Cardiac atrium fibroblast (primary cell): Measurements from ENCODE around the gene S100A13. TPM values are rescaled to one million over a fixed set of nuclear protein-coding genes. Genes with fewer than 3 reads are reported as not detected.

Source experiments
- total RNA-seq: library from RNA; depleted of rRNA; stranded (reverse); fragments of >200 nt; gene quantifications from 2 replicates; pipeline ENCODE4 v1.2.3, GENCODE V29; 2015

S100A13 gene
- 144 and 173 TPM in 2 replicates for total RNA-seq

DNA sequence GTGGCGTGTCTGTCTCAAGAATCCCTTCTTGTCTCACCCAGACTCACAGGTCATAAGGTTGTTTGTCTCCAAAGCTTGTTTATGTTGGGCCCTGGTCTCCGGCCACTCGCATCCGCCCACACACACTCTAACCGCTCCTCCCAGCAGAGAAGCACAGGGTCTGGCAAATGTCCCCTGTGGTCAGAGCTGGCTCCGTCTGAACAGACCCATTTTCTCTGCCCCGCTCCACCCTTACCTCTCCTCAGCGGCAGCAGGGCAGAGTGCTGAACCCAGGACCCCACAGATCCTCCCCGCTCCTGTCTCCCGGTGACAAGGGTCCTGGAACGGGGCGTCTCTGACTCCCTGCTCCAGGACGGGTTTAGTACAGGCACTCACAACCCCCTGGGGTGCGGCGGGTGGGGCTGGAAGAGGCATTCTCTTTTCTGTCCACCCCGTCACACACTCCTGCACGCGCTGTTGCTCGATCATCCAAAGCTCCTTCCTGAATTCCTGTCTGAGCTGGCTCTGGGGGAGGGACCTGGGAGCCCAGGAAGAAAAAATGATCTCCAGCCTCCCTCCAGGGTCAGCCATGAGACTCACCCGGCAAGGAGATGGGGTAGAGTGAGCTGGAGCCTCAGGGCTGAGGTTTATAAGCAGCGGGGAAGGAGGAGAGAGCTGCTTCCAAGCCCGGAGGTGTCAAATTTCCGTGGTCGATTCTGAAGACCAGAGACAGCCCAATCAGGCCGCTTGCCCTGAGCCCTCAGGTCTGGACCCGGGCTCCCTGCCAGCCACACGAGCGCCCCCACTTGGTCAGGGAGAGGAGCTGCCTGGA is at the start of gene S100A13:
Gene S100A13, minus strand, starts transcription at position 602 of the 811 bp plus-strand sequence. CDS start 1,033 bp downstream, outside the sequence.

DNA sequence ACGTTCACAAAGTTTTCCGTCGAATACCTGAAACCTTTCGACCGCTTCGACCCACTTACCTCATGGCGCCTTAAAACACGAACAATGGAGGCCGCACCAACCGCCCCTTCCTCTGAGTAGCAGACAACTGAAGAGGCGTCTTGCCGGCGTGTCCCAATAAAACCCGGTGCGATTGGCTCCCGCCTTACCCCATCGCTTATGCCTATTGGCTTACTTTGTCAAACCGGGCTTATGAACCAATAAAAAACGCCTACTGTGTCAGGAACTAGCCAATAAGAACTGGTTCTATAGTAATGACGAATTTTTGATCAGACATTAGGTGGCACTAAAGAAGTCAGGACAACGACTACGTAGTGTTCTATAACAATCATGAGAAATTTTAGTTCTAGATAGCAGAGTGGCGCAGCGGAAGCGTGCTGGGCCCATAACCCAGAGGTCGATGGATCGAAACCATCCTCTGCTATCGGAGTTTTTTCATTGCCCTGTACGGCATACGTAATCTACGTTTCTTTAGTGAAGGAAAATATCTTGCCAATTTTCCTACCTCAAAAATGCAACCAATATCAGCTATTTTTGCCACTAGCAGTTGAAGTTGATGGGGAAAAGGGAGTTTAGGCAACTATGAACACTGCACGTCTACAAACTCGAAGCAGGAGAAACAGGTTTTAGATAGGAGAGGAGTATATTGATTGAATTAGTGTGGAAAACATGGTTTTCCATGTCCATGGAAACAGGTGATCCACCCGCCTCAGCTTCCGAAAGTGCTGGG is 43.7 kb upstream of the S100A13 start, which contains the start of gene ILF2:
Gene ILF2, minus strand, starts transcription at position 135 of the 769 bp plus-strand sequence. Its CDS starts 71 bp downstream, at position 64.

DNA sequence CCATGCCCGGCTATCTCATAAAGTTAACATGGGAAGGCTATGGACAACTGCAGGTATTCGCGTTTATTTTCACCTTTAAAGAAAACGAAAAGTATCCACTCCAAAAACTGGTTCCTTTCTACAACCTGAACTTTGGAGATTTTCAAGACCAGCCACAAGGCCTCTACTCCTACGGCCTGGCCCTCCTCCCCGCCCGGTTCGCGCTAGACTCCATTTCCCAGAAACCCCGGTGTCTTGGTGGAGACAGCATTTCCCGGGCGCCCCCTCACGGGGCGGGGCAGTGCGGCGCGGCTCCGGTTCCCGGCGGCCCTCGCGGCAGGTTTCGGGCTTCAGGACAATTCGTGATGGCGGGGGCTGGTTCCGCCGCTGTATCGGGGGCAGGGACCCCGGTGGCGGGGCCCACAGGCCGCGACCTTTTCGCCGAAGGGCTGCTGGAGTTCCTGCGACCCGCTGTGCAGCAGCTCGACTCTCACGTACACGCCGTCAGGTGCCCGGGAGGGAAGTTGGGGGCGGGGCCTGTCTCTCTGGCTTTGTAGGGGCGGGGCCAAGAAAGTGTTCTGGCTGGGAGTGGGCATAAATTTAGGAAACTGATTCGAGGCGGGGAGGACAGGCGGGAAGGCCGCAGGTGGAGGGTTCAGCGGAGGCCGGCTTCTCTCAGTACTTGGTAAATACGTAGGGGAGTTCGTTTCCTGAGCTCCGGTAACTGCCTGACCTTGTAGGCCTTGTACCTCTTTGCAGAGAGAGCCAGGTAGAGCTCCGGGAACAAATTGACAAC is 31.3 kb upstream of the S100A13 start, which contains the start of gene SNAPIN:
Gene SNAPIN, plus strand, starts transcription at position 304 of the 775 bp plus-strand sequence. Its CDS starts 41 bp downstream, at position 345.

DNA sequence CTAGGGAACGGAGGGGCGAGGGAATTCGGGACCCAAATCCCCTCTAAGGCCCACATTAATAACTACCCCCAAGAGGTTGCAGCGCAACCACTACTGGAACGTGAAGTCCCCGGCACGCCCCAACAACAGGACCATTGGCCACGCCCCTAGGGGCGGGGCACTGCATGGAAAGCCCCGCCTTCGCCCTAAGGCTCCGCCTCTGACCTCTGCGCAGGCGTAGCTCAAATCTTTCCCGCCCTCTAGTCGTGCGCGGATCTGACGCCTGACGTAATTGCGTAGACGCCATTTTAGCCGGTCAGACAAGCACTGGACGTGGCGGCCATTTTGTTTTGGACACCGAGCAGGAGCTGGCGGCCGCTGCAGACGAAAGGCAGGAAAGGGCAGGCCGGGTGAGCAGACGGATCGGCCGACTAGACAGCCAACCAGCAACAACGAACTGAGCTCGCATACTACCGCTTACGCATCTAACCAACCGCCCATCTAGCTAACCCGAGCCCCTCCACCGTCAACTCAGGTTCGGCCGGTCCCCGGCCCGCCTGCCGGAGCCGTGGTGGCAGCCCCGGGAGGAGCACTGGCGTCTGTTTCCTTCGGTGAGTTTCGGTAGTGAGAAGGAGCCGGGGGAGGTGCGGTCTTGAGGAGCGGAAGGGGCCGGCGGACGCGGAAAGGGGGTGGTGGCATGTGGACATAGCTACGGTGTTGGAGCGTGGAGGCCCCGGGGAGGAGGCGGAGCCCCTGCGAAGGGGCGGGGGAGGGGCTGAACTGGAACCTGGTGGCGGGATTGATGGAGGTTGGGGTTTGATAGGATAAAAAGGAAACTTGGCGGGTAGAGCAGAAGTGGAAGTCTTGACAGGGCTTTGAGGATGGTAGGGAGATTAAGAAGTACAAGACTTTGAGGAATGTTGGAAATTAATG is 6.7 kb upstream of the S100A13 start, which contains the start of gene CHTOP:
Gene CHTOP, plus strand, starts transcription at position 313 of the 912 bp plus-strand sequence. CDS start 2,523 bp downstream, outside the sequence.

DNA sequence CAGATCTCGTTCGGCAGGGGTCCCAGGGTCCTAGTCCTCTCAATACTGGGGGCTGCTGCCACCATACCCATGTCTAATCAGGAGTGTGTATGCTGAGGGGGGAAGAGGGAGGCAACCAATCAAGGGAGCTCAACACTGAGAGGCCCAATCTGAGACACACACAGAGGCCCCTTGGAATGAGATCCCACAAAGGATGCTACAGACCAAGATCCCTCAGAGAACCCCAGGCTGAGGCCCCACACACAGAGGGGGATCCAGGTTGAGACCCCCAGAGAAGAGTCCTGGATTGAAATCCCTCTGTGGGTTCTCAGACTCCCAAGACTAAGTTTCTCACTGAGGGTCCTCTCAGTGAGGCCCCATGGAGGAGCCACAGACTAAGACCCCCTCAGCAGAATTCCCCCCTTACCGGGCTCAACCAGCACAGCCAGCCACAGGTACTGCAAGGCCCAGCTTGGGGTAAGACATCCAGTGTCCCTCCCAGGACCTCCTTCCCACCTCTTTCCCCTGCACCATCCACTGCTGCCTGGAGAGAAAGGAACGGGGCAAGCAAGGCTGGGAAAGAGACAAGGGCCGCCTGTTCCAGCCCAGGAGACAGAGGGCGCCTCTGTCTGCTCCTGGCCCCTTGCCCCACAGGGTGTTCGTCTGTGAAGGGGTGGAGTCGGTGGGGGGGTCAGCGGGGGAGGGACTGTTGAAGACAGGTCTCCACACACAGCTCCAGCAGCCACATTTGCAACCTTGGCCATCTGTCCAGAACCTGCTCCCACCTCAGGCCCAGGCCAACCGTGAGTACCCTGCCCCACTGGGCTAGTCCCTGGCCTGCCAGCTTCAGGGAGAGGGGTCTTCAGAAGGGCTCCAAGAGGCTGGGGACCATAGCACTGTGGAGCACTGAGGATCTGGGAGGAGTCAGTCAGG is 666 bp upstream of the S100A13 start, which contains the start of gene S100A1:
Gene S100A1, plus strand, starts transcription at position 720 of the 912 bp plus-strand sequence. CDS start 2,088 bp downstream, outside the sequence.

DNA sequence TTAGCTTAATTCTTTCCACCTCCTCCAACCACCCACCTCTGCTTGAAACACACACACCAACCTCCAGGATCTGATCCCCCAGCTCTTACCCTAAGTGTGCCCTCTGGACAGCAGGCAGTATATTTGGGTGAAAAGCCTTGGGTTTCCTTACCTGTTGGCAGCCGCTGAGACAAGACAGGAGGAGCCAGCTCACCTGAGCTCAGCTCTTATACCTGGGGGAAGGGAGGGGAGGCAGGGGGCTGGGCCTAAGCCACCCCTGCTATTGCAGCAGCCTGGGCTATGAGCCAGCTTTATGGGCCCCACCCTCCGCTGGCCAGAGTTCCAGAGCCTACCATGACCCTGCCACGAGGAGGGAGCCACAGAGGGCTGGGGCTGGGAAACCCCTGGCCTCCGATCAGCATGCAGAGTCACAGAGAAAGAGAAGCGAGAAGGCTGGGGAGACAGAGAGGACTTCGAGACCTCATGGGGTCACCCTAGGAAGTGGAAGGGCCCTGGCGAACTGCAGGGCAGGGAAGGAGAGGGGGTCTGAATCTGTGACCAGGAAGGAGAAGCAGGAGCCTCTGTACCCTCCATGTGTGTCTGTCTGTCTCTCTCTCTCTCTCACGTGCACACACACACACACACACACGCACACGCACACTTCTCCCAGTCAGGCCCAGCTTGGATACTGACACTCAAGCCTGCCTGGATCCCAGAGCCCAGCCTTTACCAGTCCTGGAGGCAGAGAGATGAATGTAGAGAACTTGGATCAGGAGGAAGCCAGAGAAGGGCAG is 11.0 kb downstream of the S100A13 start, which contains the start of gene S100A14:
Gene S100A14, minus strand, starts transcription at position 182 of the 773 bp plus-strand sequence. CDS start 467 bp downstream, outside the sequence.

DNA sequence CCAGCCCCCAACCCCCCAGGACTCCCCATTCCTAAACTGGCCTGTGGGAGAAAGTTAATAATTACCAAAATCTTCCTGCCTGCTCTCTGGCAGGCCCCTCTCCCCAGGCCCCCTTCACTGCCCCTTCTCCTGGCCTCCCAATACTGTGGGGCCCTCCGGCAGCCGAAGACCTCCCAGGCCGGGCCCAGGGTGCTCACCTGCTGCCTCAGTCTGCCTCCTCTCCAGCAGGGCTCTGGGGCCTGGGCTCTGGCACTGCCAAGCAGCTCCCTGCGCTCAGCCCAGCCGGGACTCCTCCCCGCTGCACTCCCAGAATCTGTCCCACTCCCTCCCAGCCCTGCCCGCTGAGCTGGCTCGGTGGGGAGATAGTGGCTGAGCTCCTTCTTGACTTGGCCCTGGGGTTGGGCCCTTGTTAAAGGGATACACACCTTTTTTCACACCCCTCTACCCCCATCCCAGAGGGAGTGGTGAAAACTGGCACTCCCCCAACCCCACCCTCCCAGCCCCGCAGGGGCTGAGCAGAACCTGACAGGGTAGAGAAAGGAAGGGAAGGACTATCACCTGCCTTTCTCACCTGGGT is 14.5 kb downstream of the S100A13 start, which contains the start of gene S100A16:
Gene S100A16, minus strand, starts transcription at position 383 of the 577 bp plus-strand sequence. CDS start 4,986 bp downstream, outside the sequence.

Other genes with a start within 250 kb of the S100A13 start
- not detected in 2 replicates for gene S100A8, start 236.4 kb downstream of the S100A13 start, total RNA-seq
- not detected in 2 replicates for gene S100A7A, start 211.0 kb downstream of the S100A13 start, total RNA-seq
- gene S100A7, start 166.9 kb downstream of the S100A13 start, total RNA-seq: not detected in 2 replicates
- gene S100A6, start 91.5 kb downstream of the S100A13 start, total RNA-seq: 782 and 910 TPM in 2 replicates
- not detected in 2 replicates for gene S100A5, start 86.6 kb downstream of the S100A13 start, total RNA-seq
- gene S100A4, start 81.7 kb downstream of the S100A13 start, total RNA-seq: 145 and 248 TPM in 2 replicates
- 7.5 and 9.0 TPM in 2 replicates for gene S100A3, start 78.2 kb downstream of the S100A13 start, total RNA-seq
- gene S100A2, start 61.7 kb downstream of the S100A13 start, total RNA-seq: 0.16 TPM in 1 of 2 replicates, not detected in the other
- gene S100A16, start 14.4 kb downstream of the S100A13 start, total RNA-seq: 200 and 242 TPM in 2 replicates
- not detected in 2 replicates for gene S100A14, start 11.2 kb downstream of the S100A13 start, total RNA-seq
- gene S100A1, start 929 bp upstream of the S100A13 start, total RNA-seq: not detected in 2 replicates
- gene CHTOP, start 6.6 kb upstream of the S100A13 start, total RNA-seq: 22.8 and 24.0 TPM in 2 replicates
- 56.1 and 65.7 TPM in 2 replicates for gene SNAPIN, start 31.2 kb upstream of the S100A13 start, total RNA-seq
- 122 and 128 TPM in 2 replicates for gene ILF2, start 43.5 kb upstream of the S100A13 start, total RNA-seq
- 9.4 and 11.7 TPM in 2 replicates for gene NPR1, start 51.2 kb upstream of the S100A13 start, total RNA-seq
- gene INTS3, start 100.5 kb upstream of the S100A13 start, total RNA-seq: 21.8 and 27.7 TPM in 2 replicates
- gene SLC27A3, start 147.9 kb upstream of the S100A13 start, total RNA-seq: 19.1 and 19.5 TPM in 2 replicates